NB4 (cell line): Measurements from ENCODE around the gene SHANK1.

Source experiments
- DNase-seq: peaks from one replicate; pipeline ENCODE4 v3.0.0; 2010; ENCODE audit warnings: low read depth
- H3K4me3 ChIP-seq: one replicate; pipeline ENCODE4 v1.5.1; 2011; ENCODE audit warnings: mild to moderate bottlenecking, low read depth, low read length, moderate library complexity
- CTCF ChIP-seq: IDR thresholded peaks from one replicate; pipeline ENCODE4 v1.5.1; 2012; ENCODE audit warnings: low read depth, low read length
- MYC ChIP-seq: IDR thresholded peaks from 2 replicates; pipeline ENCODE4 v1.6.1; 2011; ENCODE audit warnings: low read depth, low read length
- POLR2A ChIP-seq: IDR thresholded peaks from 2 replicates; pipeline ENCODE4 v1.6.1; 2011; ENCODE audit warnings: mild to moderate bottlenecking; ENCODE audit not compliant: insufficient read length; ENCODE audit errors: extremely low read depth
- TF ChIP-seq, protein P1 (sequence below): IDR thresholded peaks from 2 replicates; pipeline ENCODE4 v1.6.1; 2011; ENCODE audit warnings: low read depth, low read length

SHANK1 gene

DNA sequence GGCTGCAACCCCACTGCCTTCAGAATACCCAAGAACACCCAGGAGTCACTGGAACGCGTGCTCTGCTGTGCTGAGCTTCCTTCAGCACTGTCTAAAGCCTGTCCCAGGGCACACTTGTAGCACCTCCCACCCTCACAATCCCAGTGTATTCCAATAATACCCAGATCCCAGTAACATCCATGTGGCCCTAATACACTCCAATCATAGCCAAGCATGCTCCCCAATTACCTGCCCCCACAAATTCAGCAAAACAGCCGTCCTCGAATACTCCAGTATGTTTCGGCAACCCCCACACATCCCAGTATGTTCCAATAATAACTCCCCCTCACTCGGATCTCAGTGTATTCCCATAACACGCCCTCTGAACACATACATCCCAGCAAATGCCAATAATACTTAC lies 29.2 kb downstream of the SHANK1 start:
- no peak overlapping the region for H3K4me3 ChIP-seq
- TF ChIP-seq, protein P1, sequence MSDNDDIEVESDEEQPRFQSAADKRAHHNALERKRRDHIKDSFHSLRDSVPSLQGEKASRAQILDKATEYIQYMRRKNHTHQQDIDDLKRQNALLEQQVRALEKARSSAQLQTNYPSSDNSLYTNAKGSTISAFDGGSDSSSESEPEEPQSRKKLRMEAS = no peak
- no peak for TF ChIP-seq CTCF
- TF ChIP-seq POLR2A = no peak
- no peak for TF ChIP-seq MYC
- no peak for DNase-seq

DNA sequence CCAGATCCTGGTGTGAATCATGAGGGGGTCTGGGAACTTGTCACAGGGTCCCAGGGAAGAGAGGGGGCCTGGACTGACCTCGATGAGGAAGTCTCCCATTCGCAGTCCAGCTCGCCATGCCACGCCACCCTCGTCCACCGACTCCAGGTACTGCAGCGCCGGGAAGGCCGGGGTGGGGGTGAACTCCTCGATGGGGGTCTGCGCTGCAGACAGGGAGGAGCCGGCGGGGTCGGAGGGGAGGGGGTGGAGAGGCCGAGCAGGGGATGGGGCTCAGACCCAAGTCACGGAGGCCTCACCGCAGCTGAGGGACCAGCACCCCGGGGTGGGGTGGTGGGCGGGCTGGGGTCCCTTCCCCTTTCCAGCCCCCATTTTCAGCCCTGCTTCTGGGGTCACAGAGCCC lies 30.8 kb downstream of the SHANK1 start:
- H3K4me3 ChIP-seq = no peak overlapping the region
- no peak for DNase-seq
- TF ChIP-seq, protein P1 = no peak
- TF ChIP-seq POLR2A (no peak), CTCF (no peak), MYC (no peak)

DNA sequence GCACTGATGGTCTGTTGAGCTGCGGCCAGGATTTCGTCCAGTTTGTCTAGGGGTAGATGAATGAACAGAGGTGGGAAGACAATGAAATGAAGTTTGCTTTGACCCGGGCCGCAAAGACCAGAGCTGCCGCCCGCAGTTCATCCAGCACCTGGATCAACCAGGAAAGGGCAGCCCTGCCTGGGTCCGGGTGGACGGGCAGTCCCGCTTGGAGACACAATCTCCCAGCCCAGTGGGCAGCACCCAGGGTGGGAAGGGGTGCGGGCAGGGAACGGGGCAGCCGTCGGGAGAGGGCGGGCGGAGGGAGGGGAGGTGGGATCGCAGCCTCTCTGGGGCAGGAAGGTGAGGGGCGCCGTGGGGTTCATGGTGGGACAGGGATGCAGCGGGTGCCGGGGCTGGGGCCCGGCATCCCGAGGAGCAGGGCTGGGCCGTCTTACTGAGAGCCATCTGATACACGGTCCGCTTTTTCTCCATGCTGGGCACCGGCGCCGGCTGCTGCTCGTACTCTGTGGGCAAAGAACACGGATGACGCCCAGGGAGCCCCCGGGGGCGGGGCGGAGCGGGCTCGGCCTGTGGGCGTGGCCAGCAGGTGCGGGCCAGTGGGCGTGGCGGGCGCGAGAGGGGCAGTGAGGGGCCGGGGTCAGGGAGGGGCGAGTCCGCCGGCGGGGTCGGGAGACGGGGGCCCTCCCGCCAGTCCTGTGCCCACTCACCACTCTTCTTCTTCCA lies 33.1 kb downstream of the SHANK1 start:
- DNase-seq = no peak
- TF ChIP-seq CTCF = no peak
- no peak for TF ChIP-seq POLR2A
- TF ChIP-seq MYC = no peak
- TF ChIP-seq, protein P1 = no peak
- H3K4me3 ChIP-seq = no peak overlapping the region

DNA sequence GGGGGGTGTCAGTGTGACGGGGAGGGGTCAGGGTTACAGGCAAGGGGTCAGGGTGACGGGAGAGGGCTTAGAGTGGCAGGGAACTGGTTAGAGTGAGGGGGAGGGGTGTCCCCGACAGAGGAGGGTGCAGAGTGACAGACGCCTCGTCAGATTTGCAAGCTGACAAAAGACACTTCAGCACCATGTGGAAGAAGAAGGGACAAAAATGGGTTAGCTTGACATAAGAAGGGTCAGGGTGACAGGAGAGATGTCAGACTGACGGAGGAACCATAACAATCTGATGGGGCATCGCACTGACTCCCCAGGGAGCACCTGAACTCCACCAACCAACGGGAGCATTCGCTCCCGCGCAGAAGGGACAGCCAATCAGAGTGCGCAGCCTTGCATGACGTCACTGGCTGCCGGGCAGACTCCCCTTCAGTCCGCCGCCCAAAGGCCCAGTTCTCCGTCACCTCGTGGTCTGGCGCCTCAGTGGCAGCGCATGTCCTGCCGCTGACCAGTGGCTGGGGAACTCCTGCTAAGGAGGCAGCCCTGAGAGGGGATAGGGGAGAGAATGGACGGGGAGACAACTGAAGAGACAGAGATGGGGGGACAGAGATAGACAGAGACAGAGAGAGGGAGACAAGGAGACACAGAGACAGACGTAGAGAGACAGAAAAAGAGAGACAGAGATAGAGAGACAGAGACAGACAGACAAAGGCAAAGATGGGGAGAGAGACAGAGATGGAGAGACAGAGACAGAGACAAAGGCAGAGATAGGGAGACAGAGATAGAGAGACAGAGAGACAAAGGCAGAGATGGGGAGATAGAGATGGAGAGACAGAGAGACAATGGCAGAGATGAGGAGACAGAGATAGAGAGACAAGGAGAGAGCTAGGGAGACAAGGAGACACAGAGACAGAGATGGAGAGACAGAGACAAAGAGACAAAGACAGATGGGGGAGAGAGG lies 40.2 kb downstream of the SHANK1 start:
- TF ChIP-seq CTCF = no peak
- TF ChIP-seq MYC = no peak
- TF ChIP-seq POLR2A = no peak
- no peak overlapping the region for H3K4me3 ChIP-seq
- peak; percentile 31 for DNase-seq

GRCh38 chr19:50678323-50678722 lies 41.3 kb downstream of the SHANK1 start:
- TF ChIP-seq, protein P1 = no peak
- TF ChIP-seq MYC (no peak), CTCF (no peak), POLR2A (no peak)
- no peak for DNase-seq

More at GRCh38 chr19:50678323-50678722, 41.3 kb downstream of the SHANK1 start:
- H3K4me3 ChIP-seq = no peak overlapping the region
